Measurements from ENCODE around the gene CIRBP. TPM values are rescaled to one million over a fixed set of nuclear protein-coding genes. Genes with fewer than 3 reads are reported as not detected.
A peak's percentile ranks its signal among the peaks of the same experiment; 100 is the strongest.

The CIRBP gene
- total and polyA plus RNA-seq, 2 of the 13 experiments (the other 11 are each of a cell fraction or from before 2014, with no cell fraction given) = 133 to 140 TPM

GRCh38 chr19:1237754-1238368 is 31.3 kb upstream of the CIRBP start, which contains the start of gene CBARP:
CBARP (minus strand) TSS chr19:1238005; CDS start chr19:1236100, 1,905 bp downstream.
- DNase-seq (ENCODE audit: low spot score) = no peak
- intact Hi-C loops (cut with micrococcal nuclease; ENCODE audit: unreplicated experiment) = no loop called here
- FAIRE-seq = no peak
- peaks cover 0 to 3% of the 10 kb centered on the region in 2 experiments; a peak in 1 of 5 replicates for H3K36me3 ChIP-seq (replicated peaks in 1 of 2; ENCODE audit: control insufficient read depth in 1 of 2, insufficient read depth in 2 of 2, low read length in 2 of 2)
- H3K9me3 ChIP-seq (ENCODE audit: low read length) = no peaks in the 10 kb centered on the region
- ChIA-PET POLR2A (interaction anchor here (0.6 to 10.1 kb wide), 8 partner anchors 13 to 774 kb away, joined by 3 to 469 read pairs (median 4); partner anchors contain the start of gene CIRBP), CTCF (ENCODE audit: low intra/inter-chr PET ratio, low total read pairs) (no interaction called here)
- no peak within 1 kb of the TSS for H2AFZ ChIP-seq (ENCODE audit: low read length)
- in situ Hi-C loops (cut with HindIII; ENCODE audit: extremely low pct_ligation_motif_present, low pct_unique_long_range_greater_than_20kb) = no loop called here
- whole genome bisulfite sequencing (ENCODE audit: low lambda C conversion rate) = 0% methylated on average over 3 of the region's 87 CpGs
- no TSS peak for BruUV-seq (replicated peaks)
- peaks cover 9% of the 10 kb centered on the region for H3K79me2 ChIP-seq (ENCODE audit: insufficient read depth, low read length)
- peak within 1 kb of the TSS; percentile 7 for H3K27ac ChIP-seq (ENCODE audit: extremely low read length, insufficient read depth, low read length)
- peak within 1 kb of the TSS; percentile 59 to 77 (median 77); a peak in 5 of 6 replicates for H3K4me3 ChIP-seq (replicated peaks in 1 of 3; ENCODE audit: insufficient read depth in 1 of 3, low read depth in 2 of 3, low read length in 3 of 3)
- H3K4me1 ChIP-seq (ENCODE audit: insufficient read depth, low read length) = peaks cover 34% of the 10 kb centered on the region
- ATAC-seq = peak; percentile 8; the same call in 1 of the 3 replicates
- H3K4me2 ChIP-seq (ENCODE audit: low read depth, low read length) = peak within 1 kb of the TSS; percentile 91
- H4K20me1 ChIP-seq (ENCODE audit: insufficient read depth, low read length) = no peaks in the 10 kb centered on the region
- H3K9ac ChIP-seq (ENCODE audit: insufficient read depth, low read depth, low read length) = peak within 1 kb of the TSS; percentile 64; the same call in 1 of the 2 replicates
- H3K27me3 ChIP-seq (ENCODE audit: control insufficient read depth in 1 of 2, insufficient read depth in 2 of 2, low read length in 2 of 2) = no peaks in the 10 kb centered on the region
- TF ChIP-seq ZNF652 (CRISPR knock-in tag; IDR thresholded peaks at IDR 0.05; ENCODE audit: borderline replicate concordance, low read depth) (no peak), ZNF318 (CRISPR knock-in tag; IDR thresholded peaks at IDR 0.05) (no peak), PHF21A (CRISPR knock-in tag; IDR thresholded peaks at IDR 0.05) (0 out of 2 replicates have a peak, but pooled peaks have one; percentile 14), HOXA5 (CRISPR knock-in tag; IDR thresholded peaks at IDR 0.05) (no peak), ATF7 (IDR thresholded peaks at IDR 0.05) (no peak), ATF7 (CRISPR knock-in tag; IDR thresholded peaks at IDR 0.05) (no peak), TGIF2 (CRISPR knock-in tag; IDR thresholded peaks at IDR 0.05) (no peak), ZUFSP (CRISPR knock-in tag; IDR thresholded peaks at IDR 0.05; ENCODE audit: borderline replicate concordance) (no peak)

Measured in HepG2 (cell line).